Stomach (tissue), 9 donors: ENCODE data around the gene HOXB3. TPM values are rescaled to one million over a fixed set of nuclear protein-coding genes. Genes with fewer than 3 reads are reported as not detected.
A peak's percentile ranks its signal among the peaks of the same experiment; 100 is the strongest.

ENCODE experiments used
- DNase-seq, 2 donors: peaks; one replicate each; pipeline versions ENCODE4 v3.0.0 to v3.0.0-alpha.2; 2013 to 2019
- H3K27ac ChIP-seq, 5 donors: fragments of 200-600 bp in 4 of 5; sonication (generic) in 4 of 5; one replicate each; pipeline ENCODE4 v1.5.1; 2013 to 2019; ENCODE audit warnings: mild to moderate bottlenecking in 1 of 5, moderate library complexity in 1 of 5
- H3K27me3 ChIP-seq, 3 donors: fragments of 200-600 bp; sonication (generic); one replicate each; pipeline ENCODE4 v1.5.1; 2017 to 2019; ENCODE audit warnings: mixed run types in 1 of 3
- H3K36me3 ChIP-seq, 4 donors: fragments of 200-600 bp; sonication (generic); 1 replicate in 3 of 4; 2 replicates in 1 of 4; pipeline ENCODE4 v1.5.1; 2016 to 2019
- H3K4me1 ChIP-seq, 4 donors: fragments of 200-600 bp; sonication (generic); one replicate each; pipeline ENCODE4 v1.5.1; 2016 to 2019
- H3K4me3 ChIP-seq, 4 donors: fragments of 200-600 bp; sonication (generic) in 3 of 4; one replicate each; pipeline ENCODE4 v1.5.1; 2016 to 2019; ENCODE audit warnings: mild to moderate bottlenecking in 1 of 4
- H3K9me3 ChIP-seq, 4 donors: fragments of 200-600 bp; sonication (generic); one replicate each; pipeline ENCODE4 v1.5.1; 2016 to 2019
- CTCF ChIP-seq, 7 experiments: fragments of 450-650 bp in 4 of 7; fragments of 200-600 bp in 3 of 7; sonication (generic) in 3 of 7; IDR thresholded peaks; one replicate each; pipeline ENCODE4 v1.5.1; 2016 to 2019; ENCODE audit warnings: antibody characterized with exemption in 7 of 7, control low read depth in 2 of 7, mild to moderate bottlenecking in 1 of 7
- EP300 ChIP-seq: sonication (generic); formaldehyde crosslinking; IDR thresholded peaks from one replicate; pipeline ENCODE4 v1.6.1; 2017; ENCODE audit warnings: antibody characterized with exemption
- POLR2A ChIP-seq, 4 donors: fragments of 450-650 bp; IDR thresholded peaks; one replicate each; pipeline ENCODE4 v1.6.1; 2016; ENCODE audit warnings: antibody characterized with exemption in 4 of 4, control low read depth in 2 of 4, mild to moderate bottlenecking in 1 of 4, moderate library complexity in 1 of 4
- POLR2AphosphoS5 ChIP-seq, 3 donors: sonication (generic); formaldehyde crosslinking; IDR thresholded peaks; one replicate each; pipeline ENCODE4 v1.6.1; 2016; ENCODE audit warnings: antibody characterized with exemption in 3 of 3
- WGBS, 5 donors: extraction: QIAGEN DNeasy Blood & Tissue Kit in 3 of 5; methylation state at CpG; one replicate each; pipeline versions ENCODE4 v1.1.5 to v1.1.7; 2013 to 2018; 5-methylcytosine and 5-hydroxymethylcytosine counted together
- intact Hi-C: fragments of 100-400 bp; cut with DNase I; formaldehyde crosslinking; loops from one replicate; pipeline ENCODE4 v1.15.1; 2023; ENCODE audit warnings: low total_unique reads
- polyA plus RNA-seq, 3 donors: library from polyadenylated mRNA; stranded (reverse); fragments of 200-250 nt; gene quantifications; one replicate each; pipeline ENCODE4 v1.2.3, GENCODE V29; 2013
- total RNA-seq, 5 donors: library from RNA; depleted of rRNA; stranded (reverse); fragments of >200 nt; gene quantifications; one replicate each; pipeline versions ENCODE4 v1.1.0 to v1.2.3, GENCODE V29; 2014 to 2016
- donor health status: healthy with polysubstance abuse.
- donor health status: Bipolar disorder and iron deficiency.
- donor health status: healthy.

HOXB3 gene
- total and polyA plus RNA-seq, 8 donors, result 2.8 to 77.6 (median 10.3) TPM

DNA sequence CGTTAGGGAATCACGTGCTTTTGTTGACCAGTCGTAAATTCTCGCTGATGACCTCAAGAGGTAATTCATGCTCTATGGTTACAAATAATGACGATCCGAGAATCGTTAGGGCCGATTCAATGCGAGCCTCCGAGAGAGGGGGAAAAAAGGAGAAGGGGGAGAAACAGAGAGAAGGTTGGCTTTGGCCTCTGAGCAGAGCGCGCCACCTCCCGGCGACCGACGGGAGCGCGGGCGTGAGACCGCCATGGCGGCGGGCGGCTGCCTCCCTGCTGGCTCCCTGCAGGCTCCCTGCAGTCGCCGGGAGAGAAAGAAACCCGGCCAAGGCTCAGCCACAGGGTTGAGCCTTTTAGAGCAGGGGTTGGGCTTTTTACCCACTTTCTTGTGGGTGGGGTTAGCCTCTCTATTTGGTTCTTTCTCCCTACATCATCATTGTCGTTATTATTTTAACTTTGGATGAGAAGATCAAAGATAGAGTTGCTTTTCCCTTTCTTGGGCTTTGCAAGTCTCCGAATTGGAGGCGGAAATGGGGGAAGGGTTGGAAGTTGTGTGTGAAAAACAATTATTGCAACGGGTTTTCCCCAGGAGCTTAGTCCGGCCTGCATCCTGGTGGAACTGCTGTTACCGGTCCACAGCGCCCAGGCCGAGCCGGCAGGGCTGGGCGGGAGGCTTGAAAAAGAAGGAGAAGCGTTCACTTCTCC is 3.9 kb upstream of the HOXB3 start:
- peaks cover 8 to 79% (median 64%) of the 10 kb centered on the region in 4 donors for H3K4me1 ChIP-seq
- H3K36me3 ChIP-seq, result no peaks in the 10 kb centered on the region
- H3K27me3 ChIP-seq, result peaks cover 3 to 100% (median 91%) of the 10 kb centered on the region in 3 donors
- peak overlapping the region; percentile 44 to 57 (median 51) for H3K4me3 ChIP-seq
- TF ChIP-seq POLR2A (IDR thresholded peaks at IDR 0.05), result no peak
- TF ChIP-seq POLR2AphosphoS5 (IDR thresholded peaks at IDR 0.05), result peak; percentile 8 to 63 (median 38)
- peak in 5 of 7 experiments; percentile 70 to 93 (median 86) for TF ChIP-seq CTCF (IDR thresholded peaks at IDR 0.05)
- no peak for TF ChIP-seq EP300
- H3K9me3 ChIP-seq, result no peaks in the 10 kb centered on the region
- 5 to 10% (median 6%) methylated on average over 37 of the region's 37 CpGs for WGBS, 5 donors
- DNase-seq, result peak; percentile 74 to 95
- peak overlapping the region; percentile 10 to 95 (median 93) for H3K27ac ChIP-seq
- intact Hi-C loops, result no loop called here

DNA sequence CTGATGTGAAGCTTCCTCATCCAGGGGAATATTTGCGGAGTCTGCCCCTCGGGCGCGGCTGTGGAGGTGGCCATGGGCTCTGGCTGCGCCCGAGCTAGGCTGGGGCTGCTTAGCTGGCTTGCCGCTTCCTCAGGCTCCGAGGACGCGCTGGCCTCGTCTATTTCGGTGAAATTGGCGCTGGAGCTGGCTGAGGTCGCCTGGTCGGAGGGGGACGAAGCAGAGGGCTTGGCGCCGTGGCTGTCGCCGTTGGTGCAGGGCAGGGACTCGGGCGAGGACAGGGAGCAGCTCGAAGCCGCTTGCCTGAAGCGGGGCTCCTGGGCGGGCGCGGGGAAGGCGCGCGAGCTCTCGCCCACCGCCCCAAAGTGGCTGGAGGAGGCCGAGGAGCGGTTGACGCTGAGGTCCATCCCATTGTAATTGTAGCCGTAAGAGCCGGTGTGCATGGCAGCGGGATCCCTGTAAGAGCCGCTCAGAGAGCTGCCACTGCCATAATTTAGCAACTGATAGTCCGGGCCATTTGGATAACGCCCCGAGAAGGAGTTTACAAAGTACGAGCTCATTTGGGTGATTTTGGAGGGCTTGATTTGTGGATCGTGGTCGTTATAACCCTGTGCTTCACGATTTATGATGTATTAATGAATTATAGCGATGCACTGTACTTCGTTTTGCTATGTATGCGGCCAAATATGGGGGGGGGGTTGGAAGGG is 3.2 kb upstream of the HOXB3 start, which contains the start of gene HOXB5:
Gene HOXB5, minus strand, starts transcription at position 654 of the 704 bp plus-strand sequence. Its CDS starts 97 bp downstream, at position 557.
- no peaks in the 10 kb centered on the region for H3K36me3 ChIP-seq
- H3K4me1 ChIP-seq, result peaks cover 8 to 78% (median 61%) of the 10 kb centered on the region in 4 donors
- no peak for DNase-seq
- 2 to 9% (median 3%) methylated on average over 44 to 50 of the region's 50 CpGs for WGBS, 5 donors
- no peaks in the 10 kb centered on the region for H3K9me3 ChIP-seq
- intact Hi-C loops, result no loop called here
- TF ChIP-seq POLR2A (IDR thresholded peaks at IDR 0.05) (no peak), CTCF (IDR thresholded peaks at IDR 0.05) (no peak), EP300 (no peak), POLR2AphosphoS5 (IDR thresholded peaks at IDR 0.05) (no peak)
- H3K27me3 ChIP-seq, result peaks cover 3 to 100% (median 85%) of the 10 kb centered on the region in 3 donors
- peak within 1 kb of the TSS; percentile 57 to 95 (median 93) for H3K27ac ChIP-seq
- H3K4me3 ChIP-seq, result peak within 1 kb of the TSS; percentile 44 to 57 (median 51)

- WGBS, 5 donors, result 5 to 7% (median 6%) methylated on average over 13 to 14 of the region's 14 CpGs
- Histone ChIP-seq H3K27me3 (peaks cover 3 to 100% (median 85%) of the 10 kb centered on the region in 3 donors), H3K36me3 (no peaks in the 10 kb centered on the region), H3K9me3 (no peaks in the 10 kb centered on the region), H3K27ac (peak overlapping the region; percentile 57 to 95 (median 93)), H3K4me3 (peak overlapping the region; percentile 44 to 57 (median 51)), H3K4me1 (peaks cover 8 to 78% (median 59%) of the 10 kb centered on the region in 4 donors)
- intact Hi-C loops, result no loop called here
- no peak for TF ChIP-seq POLR2AphosphoS5 (IDR thresholded peaks at IDR 0.05)
- TF ChIP-seq CTCF (IDR thresholded peaks at IDR 0.05), result no peak
- TF ChIP-seq POLR2A (IDR thresholded peaks at IDR 0.05), result no peak
- no peak for TF ChIP-seq EP300
- DNase-seq, result peak in 1 of 2 donors; percentile 59
These were observed 2.5 kb upstream of the HOXB3 start for GRCh38 chr17:48592577-48592976.

- no peak for TF ChIP-seq POLR2AphosphoS5 (IDR thresholded peaks at IDR 0.05)
- no peak for TF ChIP-seq EP300
- no peak for TF ChIP-seq CTCF (IDR thresholded peaks at IDR 0.05)
- no peak for TF ChIP-seq POLR2A (IDR thresholded peaks at IDR 0.05)
- peak overlapping the region; percentile 44 to 57 (median 51) for H3K4me3 ChIP-seq
- H3K27me3 ChIP-seq, result peaks cover 3 to 100% (median 85%) of the 10 kb centered on the region in 3 donors
- no peaks in the 10 kb centered on the region for H3K36me3 ChIP-seq
- intact Hi-C loops, result no loop called here
- 16 to 28% (median 18%) methylated on average over 20 to 33 of the region's 33 CpGs for WGBS, 5 donors
- H3K9me3 ChIP-seq, result no peaks in the 10 kb centered on the region
- peak in 1 of 2 donors; percentile 61 for DNase-seq
- peak overlapping the region; percentile 59 to 95 (median 93) for H3K27ac ChIP-seq
- peaks cover 8 to 78% (median 57%) of the 10 kb centered on the region in 4 donors for H3K4me1 ChIP-seq
These were observed 2.0 kb upstream of the HOXB3 start for GRCh38 chr17:48592057-48592514.
